Activated T-helper 17 cell treated with anti-CD3 and anti-CD28 coated beads, Interleukin-2, amount 50 U/mL, for 72 hours (primary cell): ENCODE results near the gene ING5. TPM values are rescaled to one million over a fixed set of nuclear protein-coding genes. Genes with fewer than 3 reads are reported as not detected.

Experiments used
- ATAC-seq: fragments of 150-1000 bp; cut with Tn5 transposase; replicated peaks from 2 replicates; pipeline ENCODE4 v1.10.0; 2021; ENCODE audit warnings: mild to moderate bottlenecking, moderate library complexity
- H3K27ac Mint-ChIP-seq: one replicate; pipeline ENCODE4 v1.8.0; 2022; ENCODE audit warnings: mixed read lengths
- H3K27me3 Mint-ChIP-seq: one replicate; pipeline ENCODE4 v1.8.0; 2022; ENCODE audit warnings: mixed read lengths
- H3K36me3 Mint-ChIP-seq: one replicate; pipeline ENCODE4 v1.8.0; 2022; ENCODE audit warnings: low read depth, mild to moderate bottlenecking, mixed read lengths
- H3K4me1 Mint-ChIP-seq: one replicate; pipeline ENCODE4 v1.8.0; 2022; ENCODE audit warnings: mixed read lengths
- H3K4me3 Mint-ChIP-seq: one replicate; pipeline ENCODE4 v1.8.0; 2022; ENCODE audit warnings: mild to moderate bottlenecking, mixed read lengths
- H3K9me3 Mint-ChIP-seq: one replicate; pipeline ENCODE4 v1.8.0; 2022; ENCODE audit warnings: mixed read lengths
- total RNA-seq, 2 donors: library from RNA; stranded (reverse); gene quantifications; one replicate each; pipeline ENCODE4 v1.2.3, GENCODE V29; 2022

Gene ING5
- total RNA-seq, 2 donors from 2014 or later: 43.5 to 52.3 TPM

DNA sequence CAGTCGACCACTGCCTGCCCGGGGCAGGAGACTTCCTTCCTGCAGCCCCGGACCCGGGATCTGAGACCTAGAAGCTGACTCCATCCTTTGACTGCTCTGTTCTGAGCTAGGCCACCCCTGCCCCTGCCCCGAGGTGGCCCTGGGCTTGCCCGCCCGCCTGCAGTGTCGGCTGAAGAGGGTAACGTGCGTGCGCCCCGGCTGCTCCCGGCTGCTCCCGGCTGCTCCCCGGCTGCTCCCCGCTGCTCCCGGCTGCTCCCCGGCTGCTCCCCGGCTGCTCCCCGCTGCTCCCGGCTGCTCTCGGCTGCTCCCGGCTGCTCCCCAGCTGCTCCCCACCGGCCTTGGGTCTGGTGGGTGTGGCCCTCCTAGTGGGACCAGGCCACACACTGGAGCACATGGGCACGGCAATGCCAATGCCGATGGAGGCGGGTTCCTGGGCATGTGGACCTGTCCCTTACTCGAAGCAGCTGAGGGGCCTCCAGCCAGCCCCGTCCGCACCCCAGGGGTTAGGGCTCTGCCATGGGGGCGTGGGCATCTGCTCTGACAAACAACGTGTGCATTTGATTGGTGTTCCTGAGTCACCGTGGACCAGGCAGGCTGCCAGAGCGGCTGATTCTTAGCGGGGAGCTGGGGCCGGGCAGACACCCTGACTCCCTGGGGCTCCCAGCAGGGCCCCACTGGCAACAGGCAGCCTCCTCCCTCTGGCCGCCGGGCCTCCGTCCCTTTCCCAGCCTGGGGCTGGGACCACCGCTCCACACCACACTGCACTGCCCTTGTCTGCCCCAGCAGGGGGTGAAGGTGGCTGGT, 72.8 kb downstream of the ING5 start:
- H3K4me1 Mint-ChIP-seq: peaks cover 9% of the 10 kb centered on the region
- ATAC-seq: no peak
- H3K9me3 Mint-ChIP-seq: no peaks in the 10 kb centered on the region
- H3K36me3 Mint-ChIP-seq: no peaks in the 10 kb centered on the region
- H3K27ac Mint-ChIP-seq: no peak overlapping the region
- H3K27me3 Mint-ChIP-seq: no peaks in the 10 kb centered on the region
- H3K4me3 Mint-ChIP-seq: no peak overlapping the region

DNA sequence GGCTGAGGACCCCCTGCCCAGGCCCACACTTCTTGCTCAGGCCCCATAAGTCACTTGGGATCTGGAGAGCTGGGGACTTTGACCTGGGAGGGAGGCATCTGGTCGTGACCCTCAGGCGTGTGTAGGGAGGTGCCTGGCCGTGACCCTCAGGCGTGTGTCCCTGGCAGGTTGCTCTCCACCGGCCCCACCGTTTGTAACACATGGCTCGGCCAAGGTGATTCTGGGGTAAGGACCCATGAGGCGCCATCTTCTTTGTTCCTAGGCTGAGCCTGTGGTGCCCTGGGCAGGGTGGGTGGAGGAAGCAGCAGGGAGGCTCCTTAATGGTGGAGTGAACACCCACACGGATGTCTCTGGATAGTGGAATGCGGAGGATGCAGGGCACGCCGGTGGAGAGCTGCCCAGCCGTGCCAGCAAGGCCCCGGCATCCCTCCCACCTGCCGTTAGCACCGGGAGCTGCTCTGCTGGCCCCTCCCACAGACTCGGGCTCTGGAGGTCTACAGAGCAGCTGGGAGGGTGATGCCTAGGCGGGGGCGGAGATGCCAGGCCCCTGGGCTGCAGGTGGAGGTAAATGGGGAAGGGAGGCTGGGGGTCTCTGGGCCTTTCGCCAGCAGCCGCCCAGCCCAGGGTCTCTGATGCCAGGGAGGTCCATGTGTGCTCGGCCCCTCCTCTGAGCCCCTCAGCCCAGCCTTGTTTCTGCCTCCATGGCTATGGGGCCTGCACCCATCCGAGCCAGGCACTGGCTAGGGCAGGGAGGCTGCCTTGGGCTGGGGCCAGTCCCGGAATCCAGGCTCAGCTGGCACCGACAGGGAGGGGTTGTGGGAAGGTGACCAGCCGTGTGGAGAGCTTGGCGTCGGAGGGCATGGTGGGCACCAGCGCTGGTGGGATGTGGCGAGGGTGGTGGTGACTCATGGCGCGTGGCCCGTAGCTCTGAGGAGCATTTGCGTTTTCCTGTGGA, 73.7 kb downstream of the ING5 start:
- H3K27me3 Mint-ChIP-seq: no peaks in the 10 kb centered on the region
- ATAC-seq: no peak
- peaks cover 9% of the 10 kb centered on the region for H3K4me1 Mint-ChIP-seq
- no peaks in the 10 kb centered on the region for H3K9me3 Mint-ChIP-seq
- no peak overlapping the region for H3K27ac Mint-ChIP-seq
- H3K36me3 Mint-ChIP-seq: no peaks in the 10 kb centered on the region
- no peak overlapping the region for H3K4me3 Mint-ChIP-seq

- peaks cover 9% of the 10 kb centered on the region for H3K4me1 Mint-ChIP-seq
- no peak for ATAC-seq
These were observed 74.7 kb downstream of the ING5 start, which contains the start of gene GAL3ST2 for GRCh38 chr2:241776336-241777169. TSS of gene GAL3ST2 (plus strand) at chr2:241776822. CDS start at chr2:241776956, 134 bp downstream.

DNA sequence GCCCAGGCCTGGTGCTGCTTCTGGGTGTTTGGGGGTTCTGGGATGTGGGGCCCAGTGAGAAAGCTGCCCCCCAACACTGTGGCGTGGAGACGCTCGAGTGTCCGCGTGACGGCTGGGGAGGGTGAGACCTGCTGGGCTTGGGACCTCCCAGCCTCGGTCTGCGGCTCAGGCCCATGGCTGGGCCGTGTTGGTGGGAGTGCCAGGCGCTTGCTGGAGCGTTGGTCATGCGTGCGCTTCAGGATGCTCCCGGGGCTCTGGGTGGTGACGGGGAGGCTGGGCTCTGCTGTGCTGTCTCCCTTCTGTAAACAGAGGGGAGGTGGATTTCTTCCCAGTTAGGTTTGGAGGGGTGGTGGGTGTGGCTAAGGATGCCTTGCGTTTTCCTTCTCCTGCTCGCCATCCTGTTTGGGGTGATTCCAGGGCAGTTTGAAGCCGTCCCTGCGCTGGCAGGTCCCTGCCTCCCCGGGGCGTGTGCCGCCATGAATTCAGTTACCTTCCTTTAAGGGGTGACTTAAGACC, 75.4 kb downstream of the ING5 start:
- no peak overlapping the region for H3K4me3 Mint-ChIP-seq
- H3K4me1 Mint-ChIP-seq: peaks cover 3% of the 10 kb centered on the region

More at GRCh38 chr2:241776336-241777169, 74.7 kb downstream of the ING5 start, which contains the start of gene GAL3ST2:
- no peak within 1 kb of the TSS for H3K4me3 Mint-ChIP-seq
- no peaks in the 10 kb centered on the region for H3K36me3 Mint-ChIP-seq
- H3K9me3 Mint-ChIP-seq: no peaks in the 10 kb centered on the region
- H3K27ac Mint-ChIP-seq: no peak within 1 kb of the TSS
- no peaks in the 10 kb centered on the region for H3K27me3 Mint-ChIP-seq

GRCh38 chr2:241777686-241778627, 76.1 kb downstream of the ING5 start:
- Mint-ChIP-seq H3K4me1 (no peaks in the 10 kb centered on the region), H3K4me3 (no peak overlapping the region), H3K27me3 (no peaks in the 10 kb centered on the region), H3K9me3 (no peaks in the 10 kb centered on the region), H3K27ac (no peak overlapping the region), H3K36me3 (no peaks in the 10 kb centered on the region)
- ATAC-seq: peak; percentile 26

More for the DNA sequence above, 75.4 kb downstream of the ING5 start:
- no peak overlapping the region for H3K27ac Mint-ChIP-seq
- no peaks in the 10 kb centered on the region for H3K36me3 Mint-ChIP-seq
- ATAC-seq: no peak
- H3K27me3 Mint-ChIP-seq: no peaks in the 10 kb centered on the region
- no peaks in the 10 kb centered on the region for H3K9me3 Mint-ChIP-seq

Other genes starting within 250 kb of the ING5 start
- 10 to 100 TPM; 86.7 to 87.8 TPM for gene STK25, start 193.5 kb upstream of the ING5 start, total RNA-seq
- under 1 TPM in 1 of 2 donors, not detected in 1; 0.16 TPM for gene BOK, start 143.3 kb upstream of the ING5 start, total RNA-seq
- 10 to 100 TPM; 35.0 to 42.5 TPM for gene THAP4, start 64.9 kb upstream of the ING5 start, total RNA-seq
- 10 to 100 TPM; 88.3 to 91.3 TPM for gene ATG4B, start 64.3 kb upstream of the ING5 start, total RNA-seq
- 100 to 1,000 TPM in 1 of 2 donors, 10 to 100 TPM in 1; 55.5 to 107 TPM for gene DTYMK, start 15.2 kb upstream of the ING5 start, total RNA-seq
- 10 to 100 TPM; 16.0 to 32.7 TPM for gene D2HGDH, start 32.6 kb downstream of the ING5 start, total RNA-seq
- gene GAL3ST2, start 74.8 kb downstream of the ING5 start, total RNA-seq: 1 to 10 TPM in 1 of 2 donors, under 1 TPM in 1; 0.35 to 4.1 TPM
- 1 to 10 TPM; 1.1 to 9.8 TPM for gene NEU4, start 107.2 kb downstream of the ING5 start, total RNA-seq
- gene PDCD1, start 156.9 kb downstream of the ING5 start, total RNA-seq: 10 to 100 TPM; 13.1 to 77.6 TPM
- gene RTP5, start 167.7 kb downstream of the ING5 start, total RNA-seq: under 1 TPM in 1 of 2 donors, not detected in 1; 0.58 TPM